ENCODE measurements around the gene PTPRN2.

Gene PTPRN2

GRCh38 chr7:157654350-157654749 is 933.3 kb downstream of the PTPRN2 start:
- Histone ChIP-seq H3K9me3 (ENCODE audit: control insufficient read depth, insufficient read depth, low read length) (no peaks in the 10 kb centered on the region), H3K36me3 (ENCODE audit: insufficient read depth, low read length) (no peaks in the 10 kb centered on the region), H3K9ac (ENCODE audit: low read depth, low read length) (no peak overlapping the region), H3K4me1 (ENCODE audit: insufficient read depth, low read length) (no peaks in the 10 kb centered on the region)

GRCh38 chr7:157653827-157654207 is 933.8 kb downstream of the PTPRN2 start:
- no peaks in the 10 kb centered on the region for H3K36me3 ChIP-seq (ENCODE audit: insufficient read depth, low read length)
- no peak overlapping the region for H3K9ac ChIP-seq (ENCODE audit: low read depth, low read length)
- no peaks in the 10 kb centered on the region for H3K9me3 ChIP-seq (ENCODE audit: control insufficient read depth, insufficient read depth, low read length)
- H3K4me1 ChIP-seq (ENCODE audit: insufficient read depth, low read length) = no peaks in the 10 kb centered on the region

- Histone ChIP-seq H3K4me1 (ENCODE audit: insufficient read depth, low read length) (no peaks in the 10 kb centered on the region), H3K9me3 (ENCODE audit: control insufficient read depth, insufficient read depth, low read length) (no peaks in the 10 kb centered on the region), H3K36me3 (ENCODE audit: insufficient read depth, low read length) (no peaks in the 10 kb centered on the region), H3K9ac (ENCODE audit: low read depth, low read length) (no peak overlapping the region)
Observed at GRCh38 chr7:157652954-157653826, 934.4 kb downstream of the PTPRN2 start.

DNA sequence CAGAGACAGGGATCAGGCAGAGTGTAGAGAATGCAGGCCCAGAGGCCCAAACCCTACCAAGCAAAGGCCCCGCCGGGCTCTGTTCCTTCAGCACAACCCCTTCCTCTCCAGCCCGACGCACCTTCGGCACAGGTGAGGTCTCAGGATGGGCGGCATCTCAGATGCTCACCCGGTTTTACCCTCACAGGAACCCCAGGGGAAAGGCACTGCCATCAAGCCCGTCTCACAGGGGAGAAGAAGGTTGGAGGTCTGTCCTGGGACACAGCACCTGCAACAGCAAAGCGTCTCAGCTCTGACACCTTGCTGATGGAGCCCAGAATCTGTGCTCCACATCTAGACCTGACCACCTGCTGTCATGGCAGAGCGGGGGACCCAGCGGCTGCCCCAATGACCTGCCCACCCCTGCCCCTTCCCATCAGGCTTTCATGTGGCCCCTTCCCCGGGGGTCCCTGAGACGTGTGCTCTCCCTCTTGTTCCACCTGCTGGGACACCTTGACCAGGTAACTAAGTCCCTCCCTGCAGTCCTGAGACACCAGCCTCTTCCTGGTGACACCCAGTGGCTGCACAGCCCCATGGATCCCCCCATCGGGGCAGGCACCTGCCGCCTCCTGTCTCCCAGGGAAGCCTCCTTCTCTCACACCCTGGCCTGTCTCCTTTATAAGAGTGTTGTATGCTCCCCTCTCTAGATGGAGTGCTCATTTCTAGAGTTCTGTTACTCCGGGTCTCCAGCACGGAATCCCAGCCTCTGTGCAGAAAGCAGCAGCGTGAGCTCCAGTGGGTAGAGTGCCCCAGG is 935.3 kb downstream of the PTPRN2 start:
- no peaks in the 10 kb centered on the region for H3K9me3 ChIP-seq (ENCODE audit: control insufficient read depth, insufficient read depth, low read length)
- H3K36me3 ChIP-seq (ENCODE audit: insufficient read depth, low read length) = no peaks in the 10 kb centered on the region
- no peak overlapping the region for H3K9ac ChIP-seq (ENCODE audit: low read depth, low read length)
- no peaks in the 10 kb centered on the region for H3K4me1 ChIP-seq (ENCODE audit: insufficient read depth, low read length)

DNA sequence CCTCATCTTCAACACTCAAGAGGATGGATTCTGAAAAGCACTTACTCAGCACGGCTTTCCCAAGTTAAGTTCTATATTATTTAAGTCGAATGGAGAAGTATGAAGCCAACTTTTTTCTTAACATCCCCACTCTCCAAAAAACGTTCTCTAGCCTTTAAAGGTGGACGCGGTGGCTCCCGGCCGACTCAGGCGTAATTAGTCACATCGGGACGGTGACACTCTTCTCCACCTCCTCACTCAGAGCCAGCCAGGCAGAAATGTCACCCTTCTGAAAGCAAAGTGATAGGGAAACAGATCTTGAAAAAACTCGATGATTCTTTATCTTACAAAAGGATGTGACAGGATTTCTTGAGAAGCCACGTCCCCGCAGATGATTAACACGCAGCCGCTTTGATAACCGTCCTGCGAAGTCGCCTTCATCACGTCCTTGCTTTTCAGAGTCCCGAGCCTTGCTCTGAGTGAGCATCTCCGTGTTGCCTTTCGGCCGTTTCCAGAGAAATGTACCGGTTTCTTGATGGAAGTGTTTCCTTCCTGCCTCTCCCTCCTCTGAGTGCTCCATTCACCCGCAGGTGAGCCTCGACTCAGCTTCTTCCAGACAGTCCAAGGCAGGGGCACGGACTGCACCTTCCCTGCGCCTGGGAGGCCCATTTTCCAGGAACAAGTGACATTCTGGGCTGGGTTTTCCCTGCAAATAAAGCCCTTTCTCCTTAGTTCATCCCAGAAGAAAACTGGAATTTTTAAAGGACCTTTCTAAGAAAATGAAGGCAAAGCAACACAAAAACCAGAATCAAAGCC is 936.1 kb downstream of the PTPRN2 start:
- no peaks in the 10 kb centered on the region for H3K4me1 ChIP-seq (ENCODE audit: insufficient read depth, low read length)
- H3K36me3 ChIP-seq (ENCODE audit: insufficient read depth, low read length) = no peaks in the 10 kb centered on the region
- no peaks in the 10 kb centered on the region for H3K9me3 ChIP-seq (ENCODE audit: control insufficient read depth, insufficient read depth, low read length)
- H3K9ac ChIP-seq (ENCODE audit: low read depth, low read length) = no peak overlapping the region

DNA sequence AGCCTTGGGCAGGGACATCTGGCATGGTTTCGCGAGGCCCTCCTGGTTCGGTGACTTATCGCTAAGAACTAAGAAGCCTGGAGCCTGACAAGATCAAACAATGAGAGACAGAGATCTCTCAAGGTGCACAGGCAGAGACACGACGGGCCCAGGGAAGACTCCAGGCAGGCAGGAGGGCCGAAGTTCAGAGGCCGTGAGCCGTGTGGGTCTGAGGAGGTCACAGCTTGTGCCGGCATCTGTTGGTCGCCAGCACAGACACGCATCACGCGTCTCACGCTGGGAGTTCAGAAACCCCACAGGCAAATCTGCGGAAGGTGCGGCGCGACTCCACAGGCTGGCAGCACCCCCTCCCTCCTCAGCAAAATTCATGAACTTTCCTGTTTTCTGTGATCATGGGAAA is 936.8 kb downstream of the PTPRN2 start:
- H3K9me3 ChIP-seq (ENCODE audit: control insufficient read depth, insufficient read depth, low read length) = no peaks in the 10 kb centered on the region
- no peaks in the 10 kb centered on the region for H3K4me1 ChIP-seq (ENCODE audit: insufficient read depth, low read length)
- no peak overlapping the region for H3K9ac ChIP-seq (ENCODE audit: low read depth, low read length)
- H3K36me3 ChIP-seq (ENCODE audit: insufficient read depth, low read length) = no peaks in the 10 kb centered on the region

DNA sequence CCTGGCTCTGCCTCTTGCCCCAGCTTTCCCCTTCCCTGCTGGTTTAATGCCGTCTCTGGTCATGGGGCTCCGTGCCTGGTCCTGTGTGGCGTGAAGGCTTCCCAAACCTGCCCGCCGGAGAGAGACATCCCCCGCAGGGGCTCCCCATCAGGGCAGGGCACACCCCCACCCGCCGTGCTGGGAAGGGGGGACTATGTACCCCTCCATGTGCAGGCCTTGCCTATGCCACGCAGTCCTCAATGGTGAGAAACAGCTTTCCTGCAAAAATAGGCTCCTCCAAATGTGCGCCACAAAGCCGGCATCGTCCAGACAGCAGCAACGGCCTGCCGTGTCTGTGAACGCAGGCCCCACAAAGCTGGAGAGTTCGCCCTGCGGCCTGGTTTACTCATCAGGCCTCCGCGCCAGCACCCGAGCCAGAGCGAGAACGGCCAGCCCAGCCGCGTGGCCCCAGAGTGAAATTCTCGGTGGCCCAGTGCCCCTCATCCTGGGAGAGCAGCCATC is 937.4 kb downstream of the PTPRN2 start:
- Histone ChIP-seq H3K36me3 (ENCODE audit: insufficient read depth, low read length) (no peaks in the 10 kb centered on the region), H3K4me1 (ENCODE audit: insufficient read depth, low read length) (no peaks in the 10 kb centered on the region), H3K9me3 (ENCODE audit: control insufficient read depth, insufficient read depth, low read length) (no peaks in the 10 kb centered on the region), H3K9ac (ENCODE audit: low read depth, low read length) (no peak overlapping the region)

DNA sequence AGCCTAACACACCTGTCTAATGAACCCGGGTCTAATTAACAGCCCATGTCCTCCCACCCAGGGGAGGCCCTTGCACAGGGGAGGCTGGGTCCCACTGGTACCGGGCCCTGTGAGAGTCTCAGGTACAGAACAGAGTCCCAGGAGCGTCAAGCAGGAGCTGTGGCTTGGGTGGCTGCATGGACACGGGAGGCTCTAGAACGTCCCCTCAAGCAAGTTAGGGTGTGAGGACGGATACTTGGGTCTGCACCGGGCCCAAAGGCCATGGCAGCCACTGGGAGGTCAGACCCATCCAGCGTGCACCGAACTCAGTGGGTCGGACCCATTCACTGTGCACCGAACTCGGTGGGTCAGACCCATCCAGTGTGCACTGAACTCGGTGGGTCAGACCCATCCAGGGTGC is 941.1 kb downstream of the PTPRN2 start:
- H3K9me3 ChIP-seq (ENCODE audit: control insufficient read depth, insufficient read depth, low read length) = no peaks in the 10 kb centered on the region

GRCh38 chr7:157645539-157645938 is 942.1 kb downstream of the PTPRN2 start:
- H3K4me1 ChIP-seq (ENCODE audit: insufficient read depth, low read length) = no peaks in the 10 kb centered on the region
- H3K9ac ChIP-seq (ENCODE audit: low read depth, low read length) = no peak overlapping the region
- no peaks in the 10 kb centered on the region for H3K36me3 ChIP-seq (ENCODE audit: insufficient read depth, low read length)
- H3K9me3 ChIP-seq (ENCODE audit: control insufficient read depth, insufficient read depth, low read length) = no peaks in the 10 kb centered on the region; the same call in 1 of the 2 replicates

More for the DNA sequence above, 941.1 kb downstream of the PTPRN2 start:
- Histone ChIP-seq H3K9ac (ENCODE audit: low read depth, low read length) (no peak overlapping the region), H3K36me3 (ENCODE audit: insufficient read depth, low read length) (no peaks in the 10 kb centered on the region), H3K4me1 (ENCODE audit: insufficient read depth, low read length) (no peaks in the 10 kb centered on the region)

DNA sequence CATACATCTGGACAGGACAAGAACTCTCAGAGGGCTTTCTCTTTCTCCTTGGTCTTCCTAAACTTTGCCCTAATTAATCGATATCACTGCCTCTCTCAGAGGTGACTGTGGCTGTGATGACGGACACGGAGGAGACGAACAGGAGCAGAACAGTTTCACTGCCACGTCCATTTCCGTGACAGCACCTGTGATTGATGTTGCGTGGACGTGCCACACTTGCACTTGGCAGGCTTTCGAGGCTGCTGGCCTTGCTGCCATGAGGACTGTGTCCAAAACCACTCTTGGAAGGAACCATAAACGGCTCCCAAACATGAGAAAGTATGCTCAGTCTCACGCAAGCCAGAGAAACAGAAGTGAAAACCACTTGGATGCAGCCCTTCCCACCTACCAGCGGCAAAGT is 942.7 kb downstream of the PTPRN2 start:
- Histone ChIP-seq H3K9ac (ENCODE audit: low read depth, low read length) (no peak overlapping the region), H3K9me3 (ENCODE audit: control insufficient read depth, insufficient read depth, low read length) (peaks cover 3% of the 10 kb centered on the region; the same call in 1 of the 2 replicates), H3K4me1 (ENCODE audit: insufficient read depth, low read length) (no peaks in the 10 kb centered on the region), H3K36me3 (ENCODE audit: insufficient read depth, low read length) (no peaks in the 10 kb centered on the region)

DNA sequence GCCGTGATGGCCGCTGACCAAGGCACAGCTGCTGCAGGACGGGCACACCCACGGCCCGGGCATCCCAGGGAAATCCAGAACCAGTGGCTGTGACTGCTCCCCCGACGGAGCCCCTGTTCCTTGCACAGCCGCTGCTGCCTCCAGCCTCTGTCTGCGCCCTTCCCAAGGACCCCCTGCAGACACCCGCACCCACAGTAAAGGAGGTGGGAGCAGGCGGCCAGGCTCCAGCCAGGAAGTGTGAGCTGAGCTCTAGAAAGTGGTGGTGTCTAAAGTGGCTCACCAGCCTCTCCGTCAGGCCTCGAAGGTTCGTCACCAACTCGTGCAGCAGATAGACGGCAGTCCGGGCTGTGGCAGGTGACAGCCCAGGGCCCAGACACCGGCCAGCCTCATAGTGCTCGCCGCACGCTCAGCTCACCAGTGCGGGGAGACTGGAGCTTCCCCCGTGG is 944.1 kb downstream of the PTPRN2 start:
- Histone ChIP-seq H3K9me3 (ENCODE audit: control insufficient read depth, insufficient read depth, low read length) (peaks cover 3% of the 10 kb centered on the region; the same call in 1 of the 2 replicates), H3K9ac (ENCODE audit: low read depth, low read length) (no peak overlapping the region), H3K36me3 (ENCODE audit: insufficient read depth, low read length) (no peaks in the 10 kb centered on the region), H3K4me1 (ENCODE audit: insufficient read depth, low read length) (no peaks in the 10 kb centered on the region)

DNA sequence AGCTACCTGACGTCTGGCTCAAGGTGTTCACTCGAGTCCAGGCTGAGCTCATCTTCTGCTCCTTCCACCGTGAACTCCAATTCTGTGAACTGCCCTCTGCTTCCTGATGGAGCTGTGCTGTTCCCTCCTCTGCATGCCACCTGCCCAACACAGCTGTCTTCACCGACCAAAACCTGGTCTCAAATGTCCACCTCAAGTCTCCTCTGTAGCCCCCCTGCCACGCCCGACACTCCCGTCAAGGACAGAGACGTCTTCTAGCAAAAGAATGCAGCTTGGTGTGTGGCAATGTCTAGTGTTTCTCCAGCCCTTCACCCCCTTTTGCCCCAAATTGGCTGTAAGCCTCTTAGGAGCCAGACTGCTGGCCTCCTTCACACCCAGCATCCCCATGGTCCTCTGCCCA is 945.8 kb downstream of the PTPRN2 start:
- no peaks in the 10 kb centered on the region for H3K36me3 ChIP-seq (ENCODE audit: insufficient read depth, low read length)
- H3K4me1 ChIP-seq (ENCODE audit: insufficient read depth, low read length) = no peaks in the 10 kb centered on the region
- no peak overlapping the region for H3K9ac ChIP-seq (ENCODE audit: low read depth, low read length)
- H3K9me3 ChIP-seq (ENCODE audit: control insufficient read depth, insufficient read depth, low read length) = peaks cover 3% of the 10 kb centered on the region; the same call in 1 of the 2 replicates

DNA sequence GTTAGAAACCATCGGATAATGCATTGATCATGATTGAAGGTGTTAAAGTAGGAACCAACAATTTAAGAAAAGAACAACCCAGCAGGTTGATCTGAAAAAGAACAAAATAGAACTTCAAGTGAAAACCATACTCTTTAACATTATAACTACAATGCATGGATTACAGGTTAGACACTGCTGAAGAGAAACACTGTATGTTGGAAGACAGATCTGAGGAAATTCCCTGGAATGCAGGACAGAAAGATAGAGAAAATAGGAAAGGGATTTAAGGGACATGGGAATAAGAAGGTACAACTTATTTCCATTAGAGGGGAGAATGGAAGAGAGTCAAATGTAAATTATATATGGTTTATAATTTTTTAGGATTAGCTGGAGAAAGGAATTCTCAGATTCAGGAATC is 947.5 kb downstream of the PTPRN2 start:
- Histone ChIP-seq H3K9me3 (ENCODE audit: control insufficient read depth, insufficient read depth, low read length) (peaks cover 3% of the 10 kb centered on the region; the same call in 1 of the 2 replicates), H3K36me3 (ENCODE audit: insufficient read depth, low read length) (no peaks in the 10 kb centered on the region), H3K9ac (ENCODE audit: low read depth, low read length) (no peak overlapping the region), H3K4me1 (ENCODE audit: insufficient read depth, low read length) (no peaks in the 10 kb centered on the region)

- Histone ChIP-seq H3K9ac (ENCODE audit: low read depth, low read length) (no peak overlapping the region), H3K4me1 (ENCODE audit: insufficient read depth, low read length) (no peaks in the 10 kb centered on the region), H3K9me3 (ENCODE audit: control insufficient read depth, insufficient read depth, low read length) (peaks cover 3% of the 10 kb centered on the region; the same call in 1 of the 2 replicates), H3K36me3 (ENCODE audit: insufficient read depth, low read length) (no peaks in the 10 kb centered on the region)
Observed at GRCh38 chr7:157638563-157638962, 949.1 kb downstream of the PTPRN2 start.

All from ES-I3 (cell line).